DMS114 treated with DMSO at 0.1 percent for 48 hours (cell line): ENCODE results near the gene RCBTB2.
"Not testable (repeated sequence)": the region's sequence is repeated elsewhere in the genome, so short reads cannot be mapped to it uniquely, and the experiment has no call there.

ENCODE experiments used
- DNase-seq: peaks from one replicate; lab custom pipeline; 2025; ENCODE audit not compliant: unreplicated experiment; lab: John Stamatoyannopoulos, UW

RCBTB2 gene

GRCh38 chr13:48532506-48533499 lies at the start of gene RCBTB2:
Gene RCBTB2, minus strand, starts transcription at chr13:48533080. Its CDS starts 11,141 bp downstream, at chr13:48521939.
- DNase-seq, result peak; percentile 68

- DNase-seq, result no peak
These were observed 49.2 kb upstream of the RCBTB2 start for GRCh38 chr13:48582084-48582483.

DNA sequence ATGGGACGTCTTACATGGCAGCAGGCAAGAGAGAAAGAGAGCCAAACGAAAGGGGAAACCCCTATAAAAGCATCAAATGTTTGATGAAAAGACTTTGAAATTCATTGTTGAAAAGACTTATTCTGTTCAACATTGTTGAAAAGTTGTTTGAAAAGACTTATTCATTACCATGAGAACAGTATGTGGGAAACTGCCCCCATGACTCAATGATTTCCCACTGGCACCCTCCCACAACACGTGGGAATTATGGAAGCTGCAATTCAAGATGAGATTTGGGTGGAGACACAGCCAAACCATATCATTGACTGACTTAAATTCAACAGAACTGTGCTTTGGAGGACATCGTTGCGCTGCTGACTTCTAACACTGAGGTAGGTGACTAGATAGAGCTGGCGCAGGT lies 48.0 kb upstream of the RCBTB2 start:
- no peak for DNase-seq

- DNase-seq, result peak; percentile 55
These were observed 47.4 kb upstream of the RCBTB2 start for GRCh38 chr13:48580185-48580803.

GRCh38 chr13:48579919-48580180 lies 47.0 kb upstream of the RCBTB2 start:
- not testable (repeated sequence) for DNase-seq

- DNase-seq, result no peak
These were observed 46.5 kb upstream of the RCBTB2 start for GRCh38 chr13:48579165-48579918.

GRCh38 chr13:48578516-48579164 lies 45.8 kb upstream of the RCBTB2 start:
- DNase-seq, result no peak

GRCh38 chr13:48576448-48577010 lies 43.6 kb upstream of the RCBTB2 start:
- no peak for DNase-seq

- no peak for DNase-seq
These were observed 42.2 kb upstream of the RCBTB2 start for GRCh38 chr13:48575031-48575430.

- DNase-seq, result no peak
These were observed 41.3 kb upstream of the RCBTB2 start for GRCh38 chr13:48574041-48574796.

GRCh38 chr13:48573213-48574007 lies 40.5 kb upstream of the RCBTB2 start:
- DNase-seq, result no peak

DNA sequence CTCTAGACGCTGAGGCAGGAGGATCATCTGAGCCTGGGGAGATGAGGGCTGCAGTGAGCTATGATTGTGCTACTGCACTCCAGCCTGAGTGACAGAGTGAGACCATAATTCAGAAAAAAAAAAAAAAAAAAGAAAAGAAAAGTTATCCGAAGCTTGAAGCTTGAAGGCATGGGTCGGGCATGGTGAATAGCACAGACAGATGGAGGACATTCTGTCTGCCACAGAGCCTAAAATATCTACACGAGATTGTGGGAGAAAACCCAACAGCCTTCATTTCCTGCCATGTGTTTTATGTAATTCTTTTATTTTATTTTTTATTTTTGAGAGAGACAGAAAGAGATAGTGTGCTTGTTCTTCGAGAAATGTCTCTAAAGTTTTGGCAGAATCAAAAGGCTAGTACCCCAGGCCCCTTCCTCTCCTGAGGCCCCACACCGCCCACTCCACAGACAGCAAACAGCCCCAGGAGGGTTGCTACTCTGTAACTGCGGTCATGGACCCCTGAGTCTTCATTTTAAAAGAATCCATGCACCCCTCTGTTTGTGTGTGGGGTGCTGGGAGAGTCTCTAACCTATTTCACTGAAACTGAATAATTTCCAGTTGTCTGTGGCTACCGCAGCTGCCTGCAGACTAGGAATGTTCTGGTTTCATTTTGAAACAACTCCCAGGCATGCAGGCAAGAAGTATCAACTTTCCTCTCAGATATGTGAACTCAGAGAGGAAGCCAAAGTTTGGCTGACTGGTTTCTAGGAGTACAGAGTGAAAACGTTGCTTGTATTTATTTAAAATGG lies 38.4 kb upstream of the RCBTB2 start:
- no peak for DNase-seq

DNA sequence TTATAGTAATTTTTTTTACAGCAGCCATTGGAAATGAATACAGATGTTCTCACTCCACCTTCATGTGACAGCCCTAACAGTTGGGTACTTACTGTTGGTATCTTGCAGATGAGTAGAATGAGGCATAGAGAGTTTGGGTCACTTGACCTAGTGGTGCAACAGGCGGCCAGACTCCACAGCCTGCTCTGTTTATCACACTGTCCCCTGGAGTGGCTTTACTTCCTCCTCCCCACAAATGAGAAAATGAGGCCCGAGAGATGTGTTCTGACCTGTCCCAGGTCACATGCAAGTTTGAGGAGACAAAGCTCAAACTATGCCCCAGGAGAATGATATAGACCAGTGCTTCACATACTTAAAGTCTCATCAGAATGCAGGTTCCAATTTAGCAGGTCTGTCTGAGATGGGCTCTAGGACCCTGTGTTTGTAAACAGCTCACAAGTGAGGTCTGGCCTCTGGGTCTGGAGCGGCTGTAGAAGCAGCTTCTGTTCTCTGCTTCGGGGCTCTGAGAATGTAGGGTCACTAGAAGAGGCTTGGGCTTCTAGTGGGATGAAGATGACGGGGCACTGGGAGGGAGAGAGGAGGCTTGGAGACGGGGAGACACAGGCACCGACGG lies 37.4 kb upstream of the RCBTB2 start:
- no peak for DNase-seq

DNA sequence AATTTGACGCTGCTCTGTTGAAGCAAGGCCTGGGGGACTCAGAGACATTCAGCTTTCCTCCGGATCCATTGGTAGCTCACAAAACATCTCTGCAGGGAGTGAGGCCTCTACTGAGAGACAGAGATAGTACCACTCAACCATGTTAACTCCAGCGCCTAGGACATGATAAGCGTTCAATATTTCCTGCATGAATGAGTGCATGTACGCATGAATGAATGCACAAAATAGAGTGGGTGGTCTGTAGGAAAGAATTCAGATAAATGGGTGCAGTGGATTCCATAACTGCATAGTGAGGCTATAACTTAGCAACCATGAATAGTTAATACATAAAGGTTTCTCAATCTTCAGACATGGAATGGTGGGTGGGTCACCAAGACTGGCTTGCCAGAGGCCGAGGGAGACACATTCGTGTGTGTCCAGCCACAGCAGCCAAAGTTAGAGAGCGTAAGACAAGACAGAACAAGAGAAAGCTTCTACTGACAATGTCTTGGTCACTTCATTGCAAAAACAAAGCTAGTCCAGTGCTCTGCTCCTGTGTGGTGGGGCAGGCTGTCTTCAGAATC lies 36.3 kb upstream of the RCBTB2 start:
- DNase-seq, result no peak

GRCh38 chr13:48568370-48569103 lies 35.7 kb upstream of the RCBTB2 start:
- no peak for DNase-seq

DNA sequence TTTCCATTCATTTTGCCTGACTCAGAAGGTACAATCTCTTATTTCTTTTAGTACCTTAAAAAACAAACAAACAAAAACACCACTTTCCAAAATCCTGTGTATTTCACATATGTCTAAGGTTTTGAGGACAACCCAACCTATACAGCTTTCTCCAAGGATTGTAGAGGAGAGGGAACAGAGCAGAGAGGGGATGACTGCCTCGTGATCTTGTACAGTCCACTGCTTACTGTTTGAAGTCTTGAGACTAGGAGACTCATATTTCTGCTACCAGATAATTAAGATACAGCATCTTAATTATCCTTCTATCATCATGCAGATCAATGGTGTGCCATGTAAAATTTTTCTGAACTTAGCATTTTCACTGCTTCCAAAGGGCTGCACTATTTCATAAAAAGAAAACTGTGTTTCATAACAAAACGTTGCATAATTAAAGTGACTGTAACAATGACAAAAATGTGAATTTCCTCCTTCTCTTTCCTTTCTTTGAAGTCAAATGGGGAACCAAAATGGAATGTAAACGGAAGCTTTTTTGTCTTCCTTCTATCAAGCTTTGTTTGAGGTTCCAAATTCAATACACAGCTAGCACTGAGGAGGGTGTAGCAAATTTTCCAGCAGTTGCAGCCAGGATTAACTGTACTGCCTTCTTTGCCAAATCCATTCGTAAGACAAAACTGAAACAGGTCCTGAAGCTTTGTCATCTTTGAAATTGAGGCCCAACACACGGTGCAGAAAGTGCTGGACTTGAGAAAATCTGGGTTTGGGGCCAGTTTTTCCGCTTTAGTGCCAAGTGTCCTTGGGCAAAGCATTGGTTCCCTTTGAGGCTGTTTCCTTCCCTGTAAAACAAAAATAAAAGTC lies 34.9 kb upstream of the RCBTB2 start:
- DNase-seq, result no peak
